WTC11 (cell line): ENCODE results near the gene UQCRQ. TPM values are rescaled to one million over a fixed set of nuclear protein-coding genes. Genes with fewer than 3 reads are reported as not detected.

Experiments used
- ATAC-seq: fragments of 200-7000 bp; cut with Tn5 transposase; 2 replicates; pipeline ENCODE4 v1.10.0; 2021; ENCODE audit warnings: mild to moderate bottlenecking, moderate library complexity
- CTCF ChIA-PET: fragments of 300-600 bp; sonication (Branson Sonifier 250); formaldehyde crosslinking; loops from one replicate; lab custom pipeline; 2021; ENCODE audit warnings: antibody characterized with exemption; lab: Charles Lee
- POLR2A ChIA-PET: fragments of 350-600 bp; sonication (Branson Sonifier 250); formaldehyde crosslinking; loops from one replicate; lab custom pipeline; 2021; ENCODE audit warnings: antibody characterized with exemption; lab: Charles Lee
- DNase-seq: peaks from one replicate; pipeline ENCODE4 v3.0.0; 2021; ENCODE audit warnings: low spot score
- H3K27ac Mint-ChIP-seq: 2 replicates; pipeline ENCODE4 v1.8.0; 2021; ENCODE audit warnings: mixed read lengths
- H3K27me3 Mint-ChIP-seq: 2 replicates; pipeline ENCODE4 v1.8.0; 2021; ENCODE audit warnings: low read depth, mild to moderate bottlenecking, moderate library complexity, mixed read lengths
- H3K36me3 Mint-ChIP-seq: 2 replicates; pipeline ENCODE4 v1.8.0; 2021; ENCODE audit warnings: mixed read lengths
- H3K4me1 Mint-ChIP-seq: 2 replicates; pipeline ENCODE4 v1.8.0; 2022; ENCODE audit warnings: mixed read lengths
- H3K4me3 Mint-ChIP-seq: 2 replicates; pipeline ENCODE4 v1.8.0; 2021; ENCODE audit warnings: mild to moderate bottlenecking, moderate library complexity, mixed read lengths
- H3K9me3 Mint-ChIP-seq: 2 replicates; pipeline ENCODE4 v1.8.0; 2021; ENCODE audit warnings: mixed read lengths
- CBFB ChIP-seq: sonication (generic); formaldehyde crosslinking; IDR thresholded peaks from 2 replicates; pipeline ENCODE4 v1.8.1; 2022; ENCODE audit warnings: mild to moderate bottlenecking, low read depth, missing genetic modification reagents
- CDX4 ChIP-seq: fragments of 250-450 bp; sonication (Bioruptor Pico); IDR thresholded peaks from 2 replicates; pipeline ENCODE4 v1.9.0; 2021; ENCODE audit warnings: moderate library complexity, mild to moderate bottlenecking, inconsistent platforms, borderline replicate concordance
- CREB1 ChIP-seq: sonication (generic); formaldehyde crosslinking; IDR thresholded peaks from 2 replicates; pipeline ENCODE4 v1.8.0; 2023; ENCODE audit warnings: mild to moderate bottlenecking, missing genetic modification reagents
- CREM ChIP-seq: sonication (generic); formaldehyde crosslinking; IDR thresholded peaks from 2 replicates; pipeline ENCODE4 v1.8.1; 2022; ENCODE audit warnings: mild to moderate bottlenecking, missing genetic modification reagents, moderate library complexity
- EMX1 ChIP-seq: fragments of 250-450 bp; sonication (Bioruptor Pico); IDR thresholded peaks from 2 replicates; pipeline ENCODE4 v1.8.0; 2021; ENCODE audit warnings: mild to moderate bottlenecking
- ETV6 ChIP-seq: sonication (generic); formaldehyde crosslinking; IDR thresholded peaks from 2 replicates; pipeline ENCODE4 v1.8.1; 2022; ENCODE audit warnings: mild to moderate bottlenecking, missing genetic modification reagents
- FOXP1 ChIP-seq: sonication (generic); formaldehyde crosslinking; IDR thresholded peaks from 2 replicates; pipeline ENCODE4 v1.8.0; 2022; ENCODE audit warnings: missing genetic modification reagents, mild to moderate bottlenecking, moderate library complexity, borderline replicate concordance
- GRHL2 ChIP-seq: fragments of 250-450 bp; sonication (Bioruptor Pico); IDR thresholded peaks from 2 replicates; pipeline ENCODE4 v1.8.0; 2022; ENCODE audit warnings: mild to moderate bottlenecking, moderate library complexity; ENCODE audit not compliant: insufficient replicate concordance, severe bottlenecking
- HMGA2 ChIP-seq: fragments of 250-450 bp; sonication (Bioruptor Pico); IDR thresholded peaks from 2 replicates; pipeline ENCODE4 v1.4.0; 2021; ENCODE audit warnings: mild to moderate bottlenecking, moderate library complexity
- JUN ChIP-seq: sonication (generic); formaldehyde crosslinking; IDR thresholded peaks from 2 replicates; pipeline ENCODE4 v1.8.0; 2023; ENCODE audit warnings: mild to moderate bottlenecking, missing genetic modification reagents
- MLX ChIP-seq: sonication (generic); formaldehyde crosslinking; IDR thresholded peaks from 2 replicates; pipeline ENCODE4 v1.8.1; 2023; ENCODE audit warnings: mild to moderate bottlenecking, missing genetic modification reagents, moderate library complexity
- NR3C1 ChIP-seq: sonication (generic); formaldehyde crosslinking; conservative IDR thresholded peaks from 2 replicates; pipeline ENCODE4 v1.8.1; 2023; ENCODE audit warnings: low read depth, mild to moderate bottlenecking, missing genetic modification reagents
- PREB ChIP-seq: sonication (generic); formaldehyde crosslinking; IDR thresholded peaks from 2 replicates; pipeline ENCODE4 v1.8.1; 2022; ENCODE audit warnings: mild to moderate bottlenecking, missing genetic modification reagents, moderate library complexity, borderline replicate concordance
- RELA ChIP-seq: sonication (generic); formaldehyde crosslinking; IDR thresholded peaks from 2 replicates; pipeline ENCODE4 v1.8.1; 2022; ENCODE audit warnings: missing genetic modification reagents, mild to moderate bottlenecking, borderline replicate concordance
- RORB ChIP-seq: fragments of 250-450 bp; sonication (Bioruptor Pico); IDR thresholded peaks from 2 replicates; pipeline ENCODE4 v1.9.0; 2021; ENCODE audit warnings: mild to moderate bottlenecking
- SP1 ChIP-seq: sonication (generic); formaldehyde crosslinking; conservative IDR thresholded peaks from 2 replicates; pipeline ENCODE4 v1.8.1; 2022; ENCODE audit warnings: missing genetic modification reagents
- USF2 ChIP-seq: sonication (generic); formaldehyde crosslinking; IDR thresholded peaks from 2 replicates; pipeline ENCODE4 v1.8.1; 2023; ENCODE audit warnings: mild to moderate bottlenecking, missing genetic modification reagents, moderate library complexity
- ZBTB21 ChIP-seq: sonication (generic); formaldehyde crosslinking; IDR thresholded peaks from 2 replicates; pipeline ENCODE4 v1.8.1; 2023; ENCODE audit warnings: mild to moderate bottlenecking, missing genetic modification reagents, borderline replicate concordance
- ZNF121 ChIP-seq: sonication (generic); formaldehyde crosslinking; IDR thresholded peaks from 2 replicates; pipeline ENCODE4 v1.8.0; 2023; ENCODE audit warnings: missing genetic modification reagents
- ZNF232 ChIP-seq: sonication (generic); formaldehyde crosslinking; IDR thresholded peaks from 2 replicates; pipeline ENCODE4 v1.8.0; 2022; ENCODE audit warnings: mild to moderate bottlenecking, missing genetic modification reagents
- ZNF532 ChIP-seq: fragments of 250-450 bp; sonication (Bioruptor Pico); IDR thresholded peaks from 2 replicates; pipeline ENCODE4 v1.9.0; 2021; ENCODE audit warnings: mild to moderate bottlenecking, borderline replicate concordance
- total RNA-seq: library from RNA; stranded (reverse); gene quantifications from 3 replicates; pipeline ENCODE4 v1.2.3, GENCODE V29; 2021

The UQCRQ gene
- total RNA-seq, 1 experiment from 2014 or later: 256 TPM

- TF ChIP-seq USF2 (CRISPR knock-in tag) (no peak), CBFB (CRISPR knock-in tag) (no peak), RELA (CRISPR knock-in tag) (no peak), JUN (CRISPR knock-in tag) (no peak), SP1 (CRISPR knock-in tag) (no peak), ZNF232 (CRISPR knock-in tag) (no peak), MLX (CRISPR knock-in tag) (no peak), FOXP1 (CRISPR knock-in tag) (no peak), CREM (no peak), ETV6 (CRISPR knock-in tag) (0 out of 2 replicates have a peak, but pooled peaks have one; percentile 59), NR3C1 (CRISPR knock-in tag) (no peak), PREB (no peak), CDX4 (CRISPR knock-in tag) (no peak), RORB (CRISPR knock-in tag) (no peak), ZNF121 (CRISPR knock-in tag) (no peak), EMX1 (CRISPR knock-in tag) (no peak), HMGA2 (CRISPR knock-in tag) (no peak), CREB1 (CRISPR knock-in tag) (no peak), ZBTB21 (peak; percentile 27; the same call in 1 of the 2 replicates)
These were observed 35.9 kb upstream of the UQCRQ start, which contains the start of gene SHROOM1 (continued) for GRCh38 chr5:132830436-132831094.

- Mint-ChIP-seq H3K4me1 (peaks cover 8% of the 10 kb centered on the region), H3K27ac (no peak overlapping the region), H3K27me3 (peaks cover 69% of the 10 kb centered on the region), H3K9me3 (no peaks in the 10 kb centered on the region), H3K36me3 (no peaks in the 10 kb centered on the region), H3K4me3 (peak overlapping the region; percentile 75)
- ATAC-seq (no peak), DNase-seq (no peak)
- ChIA-PET POLR2A (interaction anchor here (1.2 kb wide), 1 partner anchor 35 kb away, joined by 5 read pairs; the partner anchor contains the start of genes GDF9 and UQCRQ), CTCF (interaction anchor here (0.9 to 4.3 kb wide), 7 partner anchors 12 to 335 kb away, joined by 3 to 40 read pairs (median 3); partner anchors contain the start of genes GDF9 and UQCRQ)
- TF ChIP-seq CBFB (CRISPR knock-in tag) (no peak), GRHL2 (CRISPR knock-in tag) (no peak), ZNF532 (CRISPR knock-in tag) (no peak)
These were observed 35.2 kb upstream of the UQCRQ start for GRCh38 chr5:132831095-132831860.
